CD4-positive, alpha-beta T cell treated with Interleukin-6 at 100 ng/mL for 8 hours (primary cell): ENCODE measurements around the gene ZACN.

Source experiments
- DNase-seq: peaks from one replicate; pipeline ENCODE4 v3.0.0-alpha.2; 2020; ENCODE audit warnings: mixed read lengths, low spot score

ZACN gene

DNA sequence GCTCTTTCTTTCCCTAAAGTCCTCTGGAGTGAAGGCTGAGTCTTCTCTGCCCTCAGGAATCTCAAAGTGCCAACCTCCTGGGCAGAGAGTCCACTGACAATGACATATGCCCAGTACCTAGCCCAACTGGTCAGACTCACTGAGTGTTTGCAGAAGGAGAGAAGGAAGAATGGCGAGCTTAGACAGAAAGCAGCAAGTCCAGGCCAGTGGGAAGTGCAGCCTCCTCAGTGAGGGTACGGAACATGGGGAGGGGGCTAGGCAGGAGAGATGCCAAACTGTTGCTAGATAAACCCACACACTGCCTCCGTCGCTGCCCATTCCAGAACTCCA, 23.9 kb downstream of the ZACN start:
- no peak for DNase-seq

DNA sequence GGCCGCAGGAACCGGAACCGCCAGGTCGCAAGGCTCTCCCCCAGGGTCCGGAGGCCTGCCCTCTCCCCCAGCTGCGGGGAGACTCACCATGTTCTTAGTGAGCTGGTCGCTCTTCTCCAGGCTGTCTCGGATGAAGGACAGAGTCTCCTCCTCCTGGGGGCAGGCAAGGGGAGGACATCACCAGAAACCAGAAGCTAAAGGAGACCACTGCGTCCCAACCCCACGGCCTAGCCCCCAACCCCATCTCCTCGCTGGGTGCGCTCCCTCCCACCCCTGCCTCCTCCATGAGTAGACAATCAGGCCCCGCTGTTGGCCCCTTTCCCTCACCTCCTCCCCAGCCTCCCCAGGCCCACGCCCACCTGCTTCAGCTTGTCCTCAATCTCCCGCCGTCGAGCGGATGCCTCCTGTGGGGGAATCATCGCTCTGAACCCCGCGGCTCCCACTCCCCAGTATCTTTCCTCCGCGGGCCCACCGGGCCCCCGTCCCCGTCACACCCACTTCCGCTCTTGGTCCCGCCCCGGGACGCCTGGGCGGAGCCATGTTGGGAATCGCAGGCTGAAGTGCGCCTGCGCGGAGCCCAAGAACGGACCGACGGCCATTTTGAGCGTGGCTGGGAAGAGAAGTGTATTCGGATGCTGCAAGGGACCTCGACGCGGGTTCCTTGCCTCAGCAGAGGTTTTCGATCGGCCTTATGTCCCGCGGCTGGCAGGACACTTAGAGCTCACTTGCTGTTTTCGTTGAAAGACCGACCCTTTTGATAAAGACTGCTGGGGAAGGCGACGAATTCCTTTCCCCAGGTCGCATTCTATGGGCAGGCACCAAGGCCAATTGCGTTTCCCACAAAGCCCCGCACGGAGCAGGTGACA, 24.5 kb downstream of the ZACN start, which contains the start of gene EXOC7:
Gene EXOC7 (minus strand): TSS at position 514 of the 866 bp plus-strand sequence. CDS start 95 bp downstream, at position 419.
- DNase-seq = peak; percentile 92

DNA sequence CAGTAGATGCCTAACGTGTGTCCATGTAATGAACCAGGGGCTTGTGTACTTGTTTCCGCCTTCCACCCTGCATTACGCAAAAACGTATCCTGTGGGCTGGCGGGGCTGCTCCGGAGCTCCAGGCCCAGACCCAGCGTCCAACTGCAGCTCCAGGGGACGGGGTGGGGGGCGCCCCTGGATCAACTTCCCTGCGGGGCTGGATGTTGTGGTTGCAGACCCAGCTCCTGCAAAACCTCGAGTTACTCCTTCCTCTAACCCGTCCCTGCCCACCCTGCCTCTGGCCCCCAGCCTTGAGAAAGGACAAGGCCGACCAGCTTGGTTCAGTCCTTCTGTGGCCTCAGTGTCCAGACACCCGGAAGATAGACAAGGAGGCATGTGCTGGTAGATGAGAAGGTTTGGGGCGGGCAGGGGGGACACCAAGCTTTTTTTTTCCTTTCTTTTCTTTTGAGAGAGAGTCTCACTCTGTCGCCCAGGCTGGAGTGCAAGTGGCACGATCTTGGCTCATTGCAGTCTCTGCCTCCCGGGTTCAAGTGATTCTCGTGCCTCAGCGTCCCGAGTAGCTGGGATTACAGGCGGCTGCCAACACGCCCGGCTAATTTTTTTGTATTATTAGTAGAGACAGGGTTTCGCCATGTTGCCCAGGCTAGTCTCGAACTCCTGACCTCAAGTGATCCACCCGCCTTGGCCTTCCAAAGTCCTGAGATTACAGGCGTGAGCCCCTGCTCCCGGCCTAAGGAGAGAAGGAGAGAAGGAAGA, 25.3 kb downstream of the ZACN start:
- no peak for DNase-seq

DNA sequence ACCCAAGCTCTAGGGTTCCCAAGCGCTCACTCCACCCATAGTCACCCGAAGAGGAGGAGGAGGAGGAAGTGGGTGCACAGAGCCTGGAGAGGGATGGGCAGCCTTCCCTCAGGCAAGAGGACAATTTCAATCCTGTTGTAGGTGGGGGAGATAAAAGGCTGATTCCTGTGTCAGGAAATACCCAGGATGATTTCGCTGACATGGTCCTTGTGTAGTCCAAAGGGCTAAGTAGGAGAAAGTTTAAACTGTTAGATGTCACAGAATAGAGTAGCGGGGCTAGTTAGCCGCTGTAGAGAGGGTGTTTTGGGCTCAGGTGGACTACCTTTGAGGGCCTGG, 25.9 kb downstream of the ZACN start:
- DNase-seq = no peak

DNA sequence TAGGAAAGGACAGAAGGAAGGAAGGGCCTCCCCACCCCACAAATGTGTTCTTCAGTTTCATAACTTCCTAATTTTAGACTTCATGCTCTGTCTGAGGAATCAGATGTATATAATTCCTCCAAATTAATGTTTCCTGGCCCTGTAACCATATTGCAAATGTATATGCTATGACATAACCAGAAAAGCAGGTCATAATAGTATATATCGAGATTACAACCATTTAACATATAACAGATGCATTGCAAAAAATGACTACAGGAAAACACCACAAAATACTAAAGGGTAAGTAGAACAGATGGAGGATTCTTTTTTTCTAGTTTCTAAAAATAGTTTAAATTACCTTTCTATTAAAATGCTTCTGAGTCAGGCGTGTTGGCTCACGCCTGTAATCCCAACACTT, 27.7 kb downstream of the ZACN start:
- no peak for DNase-seq

DNA sequence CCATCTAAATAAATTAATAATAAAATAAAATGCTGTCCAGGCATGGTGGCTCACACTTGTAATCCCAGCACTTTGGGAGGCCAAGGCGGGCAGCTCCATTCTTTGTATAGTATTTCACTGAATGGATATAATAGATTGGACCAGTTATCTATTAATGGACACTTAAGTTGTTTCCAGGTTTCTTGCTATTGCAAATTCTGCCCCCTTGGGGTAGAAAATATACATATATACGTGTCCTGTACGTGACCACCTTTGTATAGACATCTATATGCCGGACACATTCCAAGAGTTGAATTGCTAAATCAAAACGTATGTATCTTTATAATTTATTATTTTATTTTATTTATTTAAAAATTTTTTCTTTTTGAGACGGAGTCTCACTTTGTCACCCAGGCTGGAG, 28.5 kb downstream of the ZACN start:
- no peak for DNase-seq

DNA sequence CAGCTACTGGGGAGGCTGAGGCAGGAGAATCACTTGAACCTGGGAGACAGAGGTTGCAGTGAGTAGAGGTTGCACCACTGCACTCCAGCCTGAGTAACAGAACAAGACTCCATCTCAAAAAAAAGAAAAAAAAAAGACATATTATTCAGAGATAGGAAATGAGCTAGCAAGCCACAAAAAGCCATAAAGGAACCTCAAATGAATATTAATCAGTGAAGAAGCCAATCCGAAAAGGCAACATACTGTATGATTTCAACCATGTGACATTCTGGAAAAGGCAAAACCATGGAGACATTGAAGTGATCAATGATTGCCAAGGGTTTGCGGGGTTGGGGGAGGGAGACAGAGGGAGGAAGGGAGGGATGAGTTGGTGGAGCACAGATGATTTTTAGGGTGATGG, 33.0 kb downstream of the ZACN start:
- DNase-seq = no peak

DNA sequence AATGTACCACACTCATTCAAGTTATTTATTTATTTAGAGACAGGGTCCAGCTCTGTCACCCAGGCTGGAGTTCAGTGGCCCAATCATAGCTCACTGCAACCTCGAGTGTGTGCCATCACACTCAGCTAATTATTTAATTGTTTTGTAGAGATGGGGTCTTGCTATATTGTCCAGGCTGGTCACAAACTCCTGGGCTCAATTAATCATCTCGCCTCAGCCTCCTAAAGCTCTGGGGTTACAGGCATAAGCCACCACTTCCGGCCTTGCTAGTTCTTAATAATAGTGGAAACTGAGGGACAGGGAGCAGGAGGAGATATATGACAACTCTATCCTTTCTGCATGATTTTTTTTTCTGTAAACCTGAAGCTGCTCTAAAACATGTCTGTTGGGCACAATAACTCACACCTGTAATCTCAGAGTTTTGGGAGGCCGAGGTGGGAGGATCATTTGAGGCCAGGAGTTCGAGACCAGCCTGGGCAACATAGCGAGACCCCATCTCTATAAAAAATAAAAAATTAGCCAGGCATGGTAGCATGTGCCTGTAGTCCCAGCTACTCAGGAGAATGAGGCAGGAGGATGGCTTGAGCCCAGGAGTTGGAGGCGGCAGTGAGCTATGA, 36.3 kb downstream of the ZACN start:
- no peak for DNase-seq

DNA sequence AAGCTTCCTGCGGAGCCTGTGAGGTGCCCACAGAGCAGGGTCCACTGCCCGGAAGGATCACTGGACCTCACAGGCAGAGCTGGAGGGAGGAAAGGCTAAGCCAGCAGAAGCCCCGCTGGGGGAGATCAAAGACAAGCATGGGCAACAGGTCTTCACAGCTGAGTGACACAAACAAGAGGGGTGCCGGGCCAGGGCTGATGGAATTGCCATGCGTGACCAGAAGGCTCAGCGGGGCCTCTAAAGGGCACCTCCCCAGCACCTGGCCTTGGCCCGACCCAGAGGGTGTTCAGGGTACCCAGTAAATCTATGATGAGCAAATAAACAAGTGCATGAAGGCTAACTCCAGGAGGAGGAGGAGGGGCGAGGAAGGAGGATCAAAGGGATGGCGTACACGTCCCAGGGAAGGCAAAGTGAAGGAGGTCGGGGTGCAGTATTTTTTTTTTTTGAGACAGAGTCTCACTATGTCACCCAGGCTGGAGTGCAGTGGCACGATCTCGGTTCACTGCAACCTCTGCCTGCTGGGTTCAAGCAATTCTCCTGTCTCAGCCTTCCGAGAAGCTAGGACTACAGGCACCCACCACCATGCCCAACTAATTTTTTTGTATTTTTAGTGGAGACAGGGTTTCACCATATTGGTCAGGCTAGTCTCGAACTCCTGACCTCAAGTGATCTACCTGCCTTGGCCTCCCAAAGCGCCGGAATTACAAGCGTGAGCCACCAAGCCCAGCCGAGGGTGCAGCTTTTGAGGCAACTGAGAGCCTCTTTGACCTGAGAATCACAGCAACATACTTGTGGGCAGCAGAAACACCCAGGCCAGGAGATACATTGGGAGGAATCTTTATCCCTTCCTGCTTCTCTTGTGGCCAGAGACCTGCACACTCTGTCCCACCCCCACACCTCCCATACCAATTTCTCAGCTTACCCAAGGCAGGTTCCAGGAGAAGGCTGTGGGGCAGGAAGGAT, 40.7 kb downstream of the ZACN start:
- DNase-seq = no peak

DNA sequence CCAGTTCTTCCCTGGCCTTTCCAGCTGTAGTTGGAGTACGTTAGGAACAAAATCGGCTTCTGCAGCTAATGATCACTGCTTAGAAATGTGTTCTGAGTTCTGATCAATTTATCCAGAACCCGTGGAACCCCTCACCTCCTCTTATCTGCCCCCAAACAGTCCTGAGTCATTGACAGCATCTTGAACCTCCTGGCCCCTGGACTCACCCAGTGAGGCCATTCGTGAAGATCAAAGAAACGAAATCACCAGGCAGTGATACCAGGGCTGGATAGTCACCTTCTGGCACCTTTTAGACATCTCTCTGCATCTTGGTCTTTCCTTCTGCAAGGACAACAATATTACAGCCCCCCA, 41.7 kb downstream of the ZACN start:
- no peak for DNase-seq

DNA sequence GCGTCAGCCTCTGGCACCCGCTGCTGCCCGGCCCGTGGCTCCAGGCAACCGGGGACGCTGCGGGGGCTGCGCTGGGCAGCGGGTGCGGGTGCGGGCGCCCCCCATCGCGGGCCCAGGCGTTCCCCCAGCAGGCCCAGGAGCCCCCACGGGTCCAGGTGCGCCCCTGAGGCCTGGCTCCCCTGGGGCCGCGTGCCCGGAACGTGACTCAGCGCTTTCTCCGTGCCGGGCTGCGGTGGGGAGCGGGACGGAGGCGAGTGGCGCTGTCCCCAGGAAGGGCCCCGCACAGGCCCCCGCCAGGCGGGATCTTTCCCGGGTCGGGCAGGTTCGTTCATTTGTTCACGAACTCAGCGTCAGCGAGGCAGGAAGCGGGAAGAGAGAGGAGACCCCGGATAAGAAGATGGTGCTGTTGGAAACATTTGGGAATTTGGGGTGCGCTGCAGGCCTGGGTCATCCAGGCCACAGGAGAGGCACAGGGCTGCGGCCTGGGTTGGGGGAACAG, 43.0 kb downstream of the ZACN start:
- no peak for DNase-seq

DNA sequence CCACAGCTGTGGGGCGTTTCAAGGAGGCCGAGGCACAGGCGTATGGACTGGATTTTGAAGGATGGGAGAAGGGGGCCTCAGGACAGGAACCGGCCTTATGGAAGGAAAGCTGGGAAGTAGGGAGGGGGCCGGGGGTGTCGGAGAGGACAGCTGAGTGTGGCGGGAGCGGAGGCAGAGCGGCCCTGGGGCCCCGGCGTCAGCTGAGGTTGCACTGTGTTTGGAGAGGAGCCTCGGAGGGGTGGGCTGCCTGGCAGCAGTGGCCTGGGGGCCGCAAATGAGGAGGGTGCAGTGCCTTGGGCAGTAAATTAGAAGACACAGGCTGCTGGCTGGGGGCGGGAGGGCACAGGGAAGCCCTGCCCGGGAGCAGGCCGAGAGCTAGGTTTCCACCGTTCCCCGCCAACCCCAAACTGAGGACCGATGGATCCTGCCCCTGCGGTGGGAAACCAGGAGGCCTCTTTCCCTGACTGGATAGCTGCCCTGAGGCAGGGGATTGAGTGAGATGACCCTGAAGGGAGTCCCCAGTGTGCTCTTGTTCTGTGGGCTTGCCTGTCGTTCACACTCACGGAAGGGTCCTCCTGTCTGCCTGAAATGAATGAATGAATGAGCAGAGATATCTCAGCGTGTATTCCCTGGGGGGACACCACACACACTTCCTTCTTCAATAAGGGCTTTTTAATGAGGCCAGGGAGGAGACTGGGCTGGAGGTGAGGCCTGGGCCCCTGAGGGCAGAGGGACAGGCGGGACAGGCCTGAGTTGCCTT, 43.6 kb downstream of the ZACN start:
- no peak for DNase-seq

DNA sequence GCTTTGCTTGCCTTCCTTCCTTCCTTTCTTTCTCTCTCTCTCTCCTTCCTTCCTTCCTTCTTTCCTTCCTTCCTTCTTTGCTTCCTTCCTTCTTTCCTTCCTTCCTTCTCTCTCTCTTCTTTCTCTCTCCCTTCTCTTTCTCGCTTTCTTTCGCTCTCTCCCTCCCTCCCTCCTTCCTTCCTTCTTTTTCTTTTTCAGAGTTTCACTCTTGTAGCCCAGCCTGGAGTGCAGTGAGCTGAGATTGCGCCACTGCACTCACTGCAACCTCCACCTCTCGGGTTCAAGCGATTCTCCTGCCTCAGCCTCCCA, 44.2 kb downstream of the ZACN start:
- DNase-seq = no peak

DNA sequence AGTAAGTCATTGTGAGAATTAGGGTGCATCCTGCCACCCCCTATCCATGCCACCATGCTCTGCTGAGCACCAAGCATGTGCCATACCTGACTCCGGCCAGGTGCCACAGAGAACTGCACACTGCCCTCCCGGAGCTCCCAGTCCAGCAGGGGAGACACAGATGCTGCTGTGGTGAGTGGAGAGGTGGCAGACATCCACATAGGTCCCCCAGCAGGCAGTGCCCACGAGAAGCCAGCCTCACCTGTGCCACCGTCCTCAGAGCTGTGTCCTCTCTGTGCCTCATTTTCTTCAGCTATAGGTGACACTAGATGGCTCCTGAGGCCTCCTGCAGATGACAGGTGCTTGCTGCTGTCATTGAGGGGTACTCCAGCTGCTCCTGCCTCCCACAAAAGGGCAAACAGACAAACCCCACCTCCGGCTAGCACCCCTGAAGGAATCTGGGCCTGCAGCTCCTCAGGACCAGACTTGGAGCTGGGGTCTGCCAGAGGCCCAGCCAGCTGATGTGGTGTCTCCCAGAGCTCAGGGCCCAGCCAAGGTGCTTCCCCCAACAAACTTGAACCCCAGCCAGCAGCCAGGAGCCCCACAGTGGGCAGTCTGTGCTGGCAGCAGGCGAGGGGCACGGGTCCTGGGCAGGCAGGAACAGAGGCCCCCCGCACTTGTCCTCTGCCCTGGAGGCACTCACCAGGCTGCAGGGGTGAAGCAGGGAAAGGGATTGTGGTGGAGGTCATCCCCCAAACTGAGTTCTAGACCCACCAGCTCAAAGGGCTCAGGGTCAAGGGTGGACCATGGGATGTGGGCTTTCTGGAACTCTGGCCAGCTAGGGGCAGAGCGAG, 45.0 kb downstream of the ZACN start:
- no peak for DNase-seq

DNA sequence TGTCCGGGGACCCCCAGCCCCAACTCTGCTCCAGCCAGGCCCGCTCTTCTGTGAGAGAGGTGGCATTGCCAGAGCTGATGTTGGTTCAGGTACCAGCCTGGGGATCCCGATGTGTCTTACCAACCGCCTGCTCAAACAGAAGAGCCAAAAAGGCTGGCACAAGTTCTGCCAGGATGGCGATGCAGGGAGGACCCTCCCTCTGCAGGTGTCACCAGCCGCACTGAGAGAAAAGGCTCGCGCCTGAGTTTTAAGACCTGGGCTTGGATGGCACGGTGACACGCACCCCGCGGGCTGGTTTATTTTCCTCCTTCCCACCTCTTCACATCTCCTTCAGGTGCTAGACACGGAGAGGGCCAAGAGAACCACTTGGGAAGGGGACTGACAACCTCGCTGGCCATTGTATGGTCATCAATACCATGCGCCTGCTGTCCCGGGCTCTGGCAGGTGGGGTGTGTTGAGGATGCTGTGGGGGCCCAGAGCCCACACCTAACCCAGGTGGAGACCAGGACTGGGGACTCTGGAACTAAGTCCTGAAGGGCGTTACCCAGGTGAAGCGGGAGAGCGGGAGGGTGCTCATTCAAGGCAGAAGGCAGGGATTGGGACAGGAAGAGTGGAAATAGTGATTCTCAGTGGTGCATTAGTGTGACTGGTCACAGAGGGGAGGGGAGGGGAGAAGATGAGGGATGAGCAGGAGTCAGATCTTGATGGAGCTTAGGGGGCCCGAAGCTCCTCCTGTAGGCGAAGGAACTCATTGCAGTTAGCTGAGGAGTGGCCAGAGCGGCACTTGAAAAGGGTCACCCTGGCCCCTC, 45.8 kb downstream of the ZACN start:
- no peak for DNase-seq

DNA sequence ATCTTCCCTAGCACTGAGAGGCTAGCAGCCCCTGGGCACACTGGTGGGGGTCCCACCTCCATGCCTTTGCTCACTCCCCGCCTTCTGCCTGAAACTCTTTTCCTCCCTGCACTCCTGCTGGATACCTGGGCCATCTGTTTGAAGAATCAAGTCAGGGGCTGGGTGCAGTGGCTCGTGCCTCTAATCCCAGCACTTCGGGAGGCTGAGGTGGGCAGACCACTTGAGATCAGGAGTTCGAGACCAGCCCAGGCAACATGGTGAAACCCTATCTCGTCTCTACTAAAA, 46.4 kb downstream of the ZACN start:
- DNase-seq = no peak

DNA sequence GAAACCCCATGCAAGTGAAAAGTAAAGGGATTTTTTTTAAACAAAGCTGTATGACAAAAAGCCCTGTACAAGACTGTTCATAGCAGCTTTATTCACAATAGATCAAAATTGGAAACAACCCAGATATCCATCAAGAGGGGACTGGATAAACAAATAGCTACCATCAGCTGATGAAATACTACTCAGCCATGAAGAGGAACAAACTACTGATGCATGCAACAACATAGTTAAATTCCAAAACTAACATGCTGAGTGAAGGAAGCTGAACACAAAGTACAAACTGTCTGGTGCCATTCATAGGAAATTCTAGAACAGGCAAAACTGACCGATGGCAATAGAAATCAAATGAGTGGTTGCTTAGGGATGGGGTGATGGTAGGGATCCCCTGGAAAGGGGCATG, 46.9 kb downstream of the ZACN start:
- no peak for DNase-seq

DNA sequence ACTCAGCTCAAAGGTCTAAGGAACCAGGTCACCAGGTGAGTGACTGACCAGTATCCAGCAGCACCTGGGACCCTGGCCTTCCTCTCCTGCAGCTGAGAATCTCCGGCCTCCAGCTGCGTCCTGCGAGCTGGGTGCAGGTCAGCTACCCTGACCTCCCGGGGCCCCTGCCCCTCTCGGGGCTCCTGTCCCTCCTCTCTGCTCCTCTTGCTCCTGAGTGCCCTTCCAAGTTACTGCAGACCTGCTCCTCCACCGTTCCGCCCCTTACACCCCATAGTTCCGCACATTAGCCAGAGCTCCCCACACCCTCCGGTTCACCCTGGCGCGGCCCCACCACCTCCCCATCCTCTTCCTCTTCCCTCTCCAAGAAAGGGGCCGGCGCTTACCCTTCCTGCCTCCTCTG, 51.5 kb downstream of the ZACN start:
- no peak for DNase-seq

DNA sequence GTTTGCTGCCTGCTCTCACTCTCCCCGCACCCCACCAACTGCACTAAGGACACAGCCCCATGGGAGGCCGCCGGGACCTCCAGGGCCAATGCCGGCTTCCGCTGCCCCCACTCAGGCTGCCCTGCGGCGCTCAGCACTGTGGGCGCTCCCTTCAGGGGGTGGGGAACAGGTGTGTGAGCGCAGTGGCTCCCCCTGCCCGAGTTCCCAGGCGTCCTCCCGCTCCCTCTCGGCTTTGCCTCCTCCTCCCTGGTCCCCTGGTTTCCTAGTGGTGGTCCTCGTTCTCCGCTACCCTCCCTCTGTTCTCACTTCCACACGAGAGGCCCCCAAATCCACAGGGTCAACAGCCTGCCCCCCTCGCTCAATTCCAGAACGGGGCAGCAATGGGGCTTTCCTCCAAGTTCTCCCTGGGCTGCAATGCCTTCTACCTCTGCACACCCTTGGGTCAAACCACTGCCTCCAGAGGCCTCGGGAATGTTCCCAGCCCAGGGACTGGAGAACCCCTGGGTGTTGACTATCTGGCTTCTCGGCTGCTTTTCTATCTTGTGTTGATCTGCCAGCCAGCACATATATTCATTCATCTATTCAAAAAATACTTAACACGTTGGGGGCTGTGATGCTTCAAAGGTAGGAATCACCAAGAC, 52.2 kb downstream of the ZACN start:
- DNase-seq = no peak
